ENCODE measurements around the gene CYP2A13. TPM values are rescaled to one million over a fixed set of nuclear protein-coding genes. Genes with fewer than 3 reads are reported as not detected.
"Not testable (repeated sequence)": the region's sequence is repeated elsewhere in the genome, so short reads cannot be mapped to it uniquely, and the experiment has no call there.

Gene CYP2A13, protein sequence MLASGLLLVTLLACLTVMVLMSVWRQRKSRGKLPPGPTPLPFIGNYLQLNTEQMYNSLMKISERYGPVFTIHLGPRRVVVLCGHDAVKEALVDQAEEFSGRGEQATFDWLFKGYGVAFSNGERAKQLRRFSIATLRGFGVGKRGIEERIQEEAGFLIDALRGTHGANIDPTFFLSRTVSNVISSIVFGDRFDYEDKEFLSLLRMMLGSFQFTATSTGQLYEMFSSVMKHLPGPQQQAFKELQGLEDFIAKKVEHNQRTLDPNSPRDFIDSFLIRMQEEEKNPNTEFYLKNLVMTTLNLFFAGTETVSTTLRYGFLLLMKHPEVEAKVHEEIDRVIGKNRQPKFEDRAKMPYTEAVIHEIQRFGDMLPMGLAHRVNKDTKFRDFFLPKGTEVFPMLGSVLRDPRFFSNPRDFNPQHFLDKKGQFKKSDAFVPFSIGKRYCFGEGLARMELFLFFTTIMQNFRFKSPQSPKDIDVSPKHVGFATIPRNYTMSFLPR
- not detected in 2 replicates for total RNA-seq

DNA sequence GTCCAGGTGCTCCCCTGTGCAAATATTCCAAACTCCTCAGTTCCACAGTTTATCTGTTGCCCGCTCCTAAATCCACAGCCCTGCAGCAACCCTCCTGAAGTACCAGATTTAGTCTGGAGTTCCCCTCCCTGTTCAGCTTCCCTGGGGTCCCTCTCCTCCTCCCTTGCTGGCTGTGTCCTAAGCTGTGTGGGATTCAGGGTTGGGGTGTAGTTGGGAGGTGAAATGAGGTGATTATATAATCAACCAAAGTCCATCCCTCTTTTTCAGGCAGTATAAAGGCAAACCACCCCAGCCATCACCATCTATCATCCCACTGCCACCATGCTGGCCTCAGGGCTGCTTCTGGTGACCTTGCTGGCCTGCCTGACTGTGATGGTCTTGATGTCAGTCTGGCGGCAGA is at the start of gene CYP2A13:
CYP2A13 (plus strand) TSS at position 301 of the 400 bp plus-strand sequence; CDS start at position 322, 21 bp downstream.
- no peak for DNase-seq (ENCODE audit: low read depth in 2 of 2)

DNA sequence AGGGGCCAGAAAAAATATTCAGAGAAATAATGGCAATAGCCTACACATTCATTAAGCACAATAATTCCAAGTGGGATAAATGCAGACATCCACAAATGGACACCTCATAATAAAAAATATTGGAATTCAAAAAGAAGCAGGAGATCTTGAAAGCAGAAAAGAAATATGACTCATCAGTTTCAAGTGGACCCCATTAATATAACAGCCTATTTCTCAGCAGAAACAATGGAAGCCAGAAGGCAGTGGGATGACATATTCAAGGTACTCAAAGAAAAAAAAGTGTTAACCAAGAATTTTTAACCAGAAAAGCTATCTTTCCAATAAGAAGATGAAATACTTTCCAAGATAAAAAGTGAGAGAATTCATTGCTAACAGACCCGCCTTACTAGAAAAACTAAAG is 48.4 kb upstream of the CYP2A13 start:
- DNase-seq (ENCODE audit: low read depth in 2 of 2) = no peak

DNA sequence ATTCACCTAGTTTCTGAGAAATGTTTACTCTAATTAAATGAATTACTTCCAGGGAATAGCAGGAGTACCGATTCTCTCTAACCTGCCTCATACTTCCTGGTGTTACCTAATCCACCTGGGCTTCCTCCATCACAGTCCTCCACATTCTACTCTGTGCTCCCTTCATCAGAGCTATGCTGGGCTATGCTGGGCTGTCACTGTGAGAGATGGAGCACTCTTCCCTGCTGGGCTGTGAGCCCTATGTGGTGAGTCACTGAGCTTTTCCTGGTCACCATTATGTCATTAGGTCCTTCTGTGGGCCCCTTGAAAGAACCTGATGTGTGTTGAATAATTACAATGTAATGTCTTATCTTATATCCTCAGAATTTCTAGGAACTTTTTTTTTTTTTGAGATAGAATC is 43.2 kb upstream of the CYP2A13 start:
- peak in 1 of 2 donors; percentile 7 for DNase-seq (ENCODE audit: low read depth in 2 of 2)

DNA sequence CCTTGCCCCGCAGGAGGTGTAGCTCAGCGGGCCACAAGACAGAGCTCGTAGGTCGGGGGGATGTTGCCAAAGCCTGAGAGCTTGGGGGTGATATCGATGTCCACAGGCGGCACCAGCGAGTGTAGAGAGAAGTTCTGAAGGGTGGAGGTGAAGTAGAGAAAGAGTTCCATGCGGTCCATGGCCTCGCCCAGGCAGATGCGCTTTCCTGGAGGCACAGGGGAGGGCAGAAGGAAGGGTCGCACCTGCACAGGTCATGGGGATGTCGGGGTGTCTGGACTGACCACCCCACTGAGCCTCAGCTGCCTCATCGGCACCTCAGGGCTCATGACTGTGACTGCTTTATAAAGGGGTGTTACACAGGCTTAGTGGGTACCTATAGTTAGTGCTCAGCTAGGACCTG is 37.8 kb upstream of the CYP2A13 start:
- DNase-seq (ENCODE audit: low read depth in 2 of 2) = no peak

DNA sequence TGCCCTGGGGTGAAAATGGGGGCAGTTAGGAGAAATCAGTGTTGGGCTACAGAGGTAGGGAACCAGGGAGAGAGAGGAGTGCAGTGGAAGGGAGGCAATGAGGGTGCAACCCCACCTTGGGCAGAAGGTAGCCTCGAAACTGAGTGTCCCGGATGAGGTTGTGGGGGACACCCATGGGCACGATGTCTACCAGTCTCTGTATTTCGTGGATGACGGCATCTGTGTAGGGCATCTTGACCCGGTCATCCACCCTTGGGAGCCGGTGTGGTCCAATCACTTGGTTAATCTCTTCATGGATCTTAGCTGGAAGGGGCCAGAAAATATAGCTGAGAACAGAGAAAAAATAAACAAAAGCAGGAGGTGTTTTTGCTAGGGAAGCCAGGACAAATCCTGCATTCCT is 36.1 kb upstream of the CYP2A13 start:
- DNase-seq (ENCODE audit: low read depth in 2 of 2) = not testable (repeated sequence)

DNA sequence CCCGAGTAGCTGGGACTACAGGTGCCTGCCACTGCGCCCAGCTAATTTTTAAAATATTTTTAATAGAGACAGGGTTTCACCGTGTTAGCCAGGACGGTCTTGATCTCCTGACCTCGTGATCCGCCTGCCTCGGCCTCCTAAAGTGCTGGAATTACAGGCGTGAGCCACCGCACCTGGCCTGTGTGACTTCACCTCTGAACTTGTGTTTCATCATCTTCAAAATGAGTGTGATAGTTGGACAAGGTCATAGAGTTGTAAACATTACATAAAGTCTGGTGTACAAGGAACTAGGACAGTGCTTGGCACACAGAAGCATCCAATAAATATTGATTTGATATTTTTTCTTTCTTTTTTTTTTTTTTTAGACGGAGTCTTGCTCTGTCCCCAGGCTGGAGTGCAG is 34.9 kb upstream of the CYP2A13 start:
- DNase-seq (ENCODE audit: low read depth in 2 of 2) = not testable (repeated sequence)

DNA sequence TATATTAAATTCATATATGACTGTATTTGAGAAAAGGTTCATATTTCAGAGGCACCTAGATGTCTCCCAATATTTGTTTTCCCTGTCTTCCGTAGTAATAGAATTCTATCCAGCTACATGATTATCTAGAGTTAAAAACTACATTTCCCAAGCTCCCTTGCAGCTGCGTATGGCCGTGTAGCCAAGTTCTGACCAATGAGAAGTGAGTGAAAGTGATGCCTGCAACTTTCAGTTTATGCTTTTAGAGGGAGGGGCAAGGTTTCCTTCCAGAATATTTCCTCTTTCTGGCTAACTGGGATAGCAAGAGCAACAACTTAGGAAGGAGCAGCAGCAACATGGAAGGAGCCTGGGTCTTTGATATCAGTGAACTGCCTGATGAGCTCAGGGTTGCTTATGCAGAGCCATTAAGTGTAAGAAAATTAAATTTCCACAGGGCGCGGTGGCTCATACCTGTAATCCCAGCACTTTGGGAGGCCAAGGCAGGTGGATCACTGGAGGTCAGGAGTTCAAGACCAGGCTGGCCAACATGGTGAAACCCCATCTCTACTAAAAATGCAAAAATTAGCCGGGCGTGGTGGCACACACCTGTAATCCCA is 23.2 kb upstream of the CYP2A13 start:
- DNase-seq (ENCODE audit: low read depth in 2 of 2) = peak; percentile 50 to 60

DNA sequence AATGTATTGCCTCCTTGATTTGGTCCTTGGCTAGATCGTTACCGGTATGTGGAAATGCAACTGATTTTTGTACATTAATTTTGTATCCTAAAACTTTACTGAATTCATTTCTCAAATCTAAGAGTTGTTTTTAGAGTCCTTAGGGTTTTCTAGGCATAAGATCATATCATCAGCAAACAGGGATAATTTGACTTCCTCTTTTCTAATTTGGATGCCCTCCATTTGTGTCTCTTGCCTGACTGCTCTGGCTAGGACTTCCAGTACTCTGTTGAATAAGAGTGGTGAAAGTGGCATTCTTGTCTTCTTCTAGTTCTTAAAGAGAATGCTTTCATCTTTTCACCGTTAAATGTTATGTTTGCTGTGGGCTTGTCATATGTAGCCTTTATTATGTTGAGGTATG is 12.0 kb upstream of the CYP2A13 start:
- no peak for DNase-seq (ENCODE audit: low read depth in 2 of 2)

DNA sequence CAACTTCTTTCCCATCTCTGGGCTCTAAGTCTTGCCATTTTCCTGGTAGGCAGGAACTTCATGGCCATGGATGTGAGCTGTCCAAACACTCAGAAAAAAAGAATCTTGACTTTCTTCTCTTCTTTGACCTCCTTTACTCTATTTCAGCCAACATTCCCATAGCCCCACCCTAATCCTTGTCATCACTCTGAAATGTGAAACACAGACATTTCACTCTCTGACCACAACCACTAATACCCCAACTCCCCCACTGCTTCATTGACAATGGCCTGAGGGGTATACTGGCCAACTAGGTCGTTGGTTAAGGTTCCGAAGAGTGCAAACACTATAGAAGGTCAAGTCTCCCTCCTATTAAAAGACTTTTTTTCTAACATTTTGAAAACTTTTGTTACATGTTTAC is 4.7 kb upstream of the CYP2A13 start:
- DNase-seq (ENCODE audit: low read depth in 2 of 2) = no peak

DNA sequence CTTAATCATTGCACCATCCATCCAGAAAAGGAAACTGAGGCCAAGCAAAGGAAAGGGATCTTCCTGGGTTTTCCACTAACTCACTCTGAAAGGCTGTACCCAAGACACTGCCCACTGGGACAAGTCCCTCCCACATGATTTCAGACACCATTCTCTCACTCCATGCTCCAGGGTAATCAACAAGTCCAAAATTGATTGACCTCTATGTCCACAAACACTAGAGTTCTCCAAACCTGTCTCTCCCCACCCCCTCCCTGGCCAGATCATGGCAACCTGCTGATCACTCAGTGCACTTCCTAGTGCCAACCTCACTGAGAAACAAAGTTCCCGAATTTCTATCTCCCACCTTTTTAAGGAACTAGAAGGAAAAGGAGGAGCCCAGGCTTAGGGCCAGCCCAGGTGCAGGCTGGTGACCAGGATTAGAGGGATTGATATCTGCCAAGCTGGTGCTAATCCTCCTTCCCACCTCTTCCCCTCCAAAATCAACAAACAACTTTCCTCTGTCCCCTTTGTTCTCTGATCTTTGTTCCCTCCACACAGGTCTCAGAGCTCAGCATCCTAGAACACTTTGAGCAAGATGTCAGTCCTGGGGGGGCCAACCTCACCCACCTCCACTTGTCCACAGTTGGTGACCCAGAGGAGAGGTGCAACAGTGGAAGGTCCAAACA is 2.4 kb upstream of the CYP2A13 start:
- no peak for DNase-seq (ENCODE audit: low read depth in 2 of 2)

DNA sequence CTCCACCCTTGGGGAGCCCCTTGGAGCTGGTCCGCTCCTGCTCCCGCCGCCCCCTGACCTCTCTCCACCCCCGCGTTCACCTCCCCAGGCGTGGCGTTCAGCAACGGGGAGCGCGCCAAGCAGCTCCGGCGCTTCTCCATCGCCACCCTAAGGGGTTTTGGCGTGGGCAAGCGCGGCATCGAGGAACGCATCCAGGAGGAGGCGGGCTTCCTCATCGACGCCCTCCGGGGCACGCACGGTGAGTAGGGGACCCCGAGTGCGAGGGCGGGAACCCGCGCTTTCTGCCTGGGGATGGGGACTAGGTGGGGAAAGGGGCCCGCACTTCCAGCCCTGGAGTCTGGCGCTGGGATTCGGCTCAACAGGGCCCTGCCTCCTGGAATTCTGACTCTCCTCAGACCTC is 1.7 kb downstream of the CYP2A13 start:
- DNase-seq (ENCODE audit: low read depth in 2 of 2) = no peak

DNA sequence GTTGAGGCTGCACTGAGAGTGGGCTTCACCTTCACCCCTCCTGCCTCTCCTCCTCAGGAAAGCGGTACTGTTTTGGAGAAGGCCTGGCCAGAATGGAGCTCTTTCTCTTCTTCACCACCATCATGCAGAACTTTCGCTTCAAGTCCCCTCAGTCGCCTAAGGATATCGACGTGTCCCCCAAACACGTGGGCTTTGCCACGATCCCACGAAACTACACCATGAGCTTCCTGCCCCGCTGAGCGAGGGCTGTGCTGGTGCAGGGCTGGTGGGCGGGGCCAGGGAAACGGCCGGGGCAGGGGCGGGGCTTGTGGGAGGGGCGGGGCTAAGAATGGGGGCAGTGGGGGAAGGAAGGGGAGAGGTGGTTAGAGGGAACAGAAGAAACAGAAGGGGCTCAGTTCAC is 7.5 kb downstream of the CYP2A13 start:
- no peak for DNase-seq (ENCODE audit: low read depth in 2 of 2)

DNA sequence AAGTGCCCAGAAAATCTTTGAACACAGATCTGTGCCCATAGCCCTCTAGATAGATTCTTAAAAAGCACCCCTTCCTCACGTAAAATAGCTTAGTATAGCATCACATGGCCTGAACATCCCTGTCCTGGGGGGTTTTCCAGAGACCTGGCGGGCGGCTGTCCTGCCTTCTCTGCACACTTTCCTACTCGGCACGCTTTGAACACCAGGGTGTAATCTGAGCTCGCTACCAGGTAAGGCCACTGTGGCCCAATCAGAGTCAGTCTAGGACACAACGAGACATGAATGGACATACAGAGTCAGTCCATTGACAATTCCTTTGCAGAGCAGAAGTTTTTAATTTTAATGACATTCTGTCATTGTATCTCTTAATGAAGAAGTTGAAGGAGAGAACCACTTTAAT is 8.1 kb downstream of the CYP2A13 start:
- DNase-seq (ENCODE audit: low read depth in 2 of 2) = no peak

DNA sequence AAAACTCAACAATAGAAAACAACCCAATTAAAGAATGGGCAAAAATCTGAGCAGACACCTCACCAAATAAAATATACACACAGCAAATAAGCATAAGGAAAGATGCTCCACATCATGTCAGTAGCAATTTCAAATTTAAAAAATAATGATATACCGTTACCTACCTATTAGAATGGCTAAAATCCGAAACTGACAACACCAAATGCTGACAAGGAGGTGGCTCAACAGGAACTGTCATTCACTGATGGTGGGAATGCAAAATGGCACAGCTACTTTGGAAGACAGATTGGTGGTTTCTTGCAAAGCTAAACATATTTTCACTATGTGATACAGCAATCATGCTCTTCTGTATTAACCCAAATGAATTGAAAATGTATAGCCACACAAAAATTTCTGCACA is 9.1 kb downstream of the CYP2A13 start:
- no peak for DNase-seq (ENCODE audit: low read depth in 2 of 2)

DNA sequence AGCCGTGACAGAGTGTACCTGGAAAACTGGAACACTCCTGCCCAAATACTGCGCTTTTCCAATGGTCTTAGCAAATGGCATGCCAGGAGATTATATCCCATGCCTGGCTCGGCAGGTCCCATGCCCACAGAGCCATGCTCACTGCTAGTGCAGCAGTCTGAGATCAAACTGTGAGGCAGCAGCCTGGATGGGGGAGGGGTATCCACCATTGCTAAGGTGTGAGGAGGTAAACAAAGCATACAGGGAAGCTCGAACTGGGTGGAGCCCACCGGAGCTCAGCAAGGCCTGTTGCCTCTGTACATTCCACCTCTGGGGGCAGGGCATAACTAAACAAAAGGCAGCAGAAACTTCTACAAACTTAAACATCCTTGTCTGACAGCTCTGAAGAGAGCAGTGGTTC is 10.5 kb downstream of the CYP2A13 start:
- DNase-seq (ENCODE audit: low read depth in 2 of 2) = no peak

DNA sequence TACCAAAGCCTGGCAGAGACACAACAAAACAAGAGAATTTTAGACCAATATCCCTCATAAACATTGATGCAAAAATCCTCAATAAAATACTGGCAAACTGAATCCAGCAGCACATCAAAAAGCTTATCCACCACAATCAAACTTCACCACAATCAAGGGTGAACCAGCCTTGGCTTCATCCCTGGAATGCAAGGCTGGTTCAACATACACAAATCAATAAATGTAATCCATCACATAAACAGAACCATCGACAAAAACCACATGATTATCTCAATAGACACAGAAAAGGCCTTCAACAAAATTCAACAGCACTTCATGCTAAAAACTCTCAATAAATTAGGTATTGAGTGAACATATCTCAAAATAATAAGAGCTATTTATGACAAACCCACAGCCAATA is 14.0 kb downstream of the CYP2A13 start:
- not testable (repeated sequence) for DNase-seq (ENCODE audit: low read depth in 2 of 2)

DNA sequence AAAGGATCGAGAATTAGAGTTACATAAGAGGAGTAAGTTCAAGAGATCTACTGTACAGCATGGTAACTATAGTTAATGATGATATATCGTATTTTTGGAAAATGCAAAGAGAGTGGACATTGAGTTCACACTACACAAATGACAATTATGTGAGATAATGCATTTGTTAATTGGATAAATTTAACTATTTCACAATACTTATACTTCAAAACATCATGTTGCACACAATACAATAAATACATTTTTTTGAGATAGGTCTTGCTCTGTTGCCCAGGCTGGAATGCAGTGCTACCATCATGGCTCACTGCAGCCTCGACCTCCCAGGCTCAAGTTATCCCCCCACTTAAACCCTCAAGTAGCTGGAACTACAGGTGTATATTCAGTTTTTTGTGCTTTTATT is 17.9 kb downstream of the CYP2A13 start:
- DNase-seq (ENCODE audit: low read depth in 2 of 2) = no peak

DNA sequence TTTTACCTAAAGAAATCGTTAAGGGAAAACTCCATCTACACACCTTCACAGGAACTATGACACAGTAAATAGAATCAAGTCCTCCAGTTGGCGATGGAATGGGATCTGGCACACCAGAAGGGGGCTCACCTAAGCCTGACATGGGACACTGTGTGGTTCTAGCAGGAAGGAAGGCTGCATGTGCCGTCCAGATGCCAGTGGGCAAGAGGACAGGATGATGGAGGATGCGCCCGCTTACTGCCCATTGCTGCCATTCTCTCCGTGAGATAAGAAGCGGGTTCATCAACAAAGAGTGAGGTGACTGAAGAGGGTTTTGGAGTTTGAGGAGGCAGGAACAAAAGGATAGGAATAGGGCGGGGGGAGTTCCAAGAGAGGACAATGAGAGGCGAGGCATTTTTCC is 23.0 kb downstream of the CYP2A13 start:
- DNase-seq (ENCODE audit: low read depth in 2 of 2) = no peak

DNA sequence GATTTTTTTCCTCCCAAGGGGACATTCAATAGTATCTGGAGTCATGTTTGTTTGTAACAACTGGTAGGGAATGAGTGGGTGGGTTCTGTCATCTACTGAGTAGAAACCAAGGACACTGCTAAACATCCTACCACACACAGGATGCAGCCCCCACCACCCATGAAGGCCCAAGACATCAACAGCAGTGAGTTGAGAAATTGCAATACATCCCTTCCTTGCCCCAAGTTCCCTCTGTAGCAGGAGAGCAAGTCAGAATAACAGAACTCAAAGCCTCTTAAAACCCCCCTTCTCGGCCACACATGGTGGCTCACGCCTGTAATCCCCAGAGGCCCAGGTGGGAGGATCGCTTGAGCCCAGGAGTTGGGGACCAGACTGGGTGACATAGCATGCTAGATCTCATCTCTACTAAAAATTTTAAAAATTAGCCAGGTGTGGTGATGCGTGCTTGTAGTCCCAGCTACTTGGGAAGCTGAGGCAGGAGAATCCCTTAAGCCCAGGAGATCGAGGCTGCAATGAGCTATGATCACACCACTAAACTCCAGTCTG is 23.6 kb downstream of the CYP2A13 start:
- DNase-seq (ENCODE audit: low read depth in 2 of 2) = no peak

DNA sequence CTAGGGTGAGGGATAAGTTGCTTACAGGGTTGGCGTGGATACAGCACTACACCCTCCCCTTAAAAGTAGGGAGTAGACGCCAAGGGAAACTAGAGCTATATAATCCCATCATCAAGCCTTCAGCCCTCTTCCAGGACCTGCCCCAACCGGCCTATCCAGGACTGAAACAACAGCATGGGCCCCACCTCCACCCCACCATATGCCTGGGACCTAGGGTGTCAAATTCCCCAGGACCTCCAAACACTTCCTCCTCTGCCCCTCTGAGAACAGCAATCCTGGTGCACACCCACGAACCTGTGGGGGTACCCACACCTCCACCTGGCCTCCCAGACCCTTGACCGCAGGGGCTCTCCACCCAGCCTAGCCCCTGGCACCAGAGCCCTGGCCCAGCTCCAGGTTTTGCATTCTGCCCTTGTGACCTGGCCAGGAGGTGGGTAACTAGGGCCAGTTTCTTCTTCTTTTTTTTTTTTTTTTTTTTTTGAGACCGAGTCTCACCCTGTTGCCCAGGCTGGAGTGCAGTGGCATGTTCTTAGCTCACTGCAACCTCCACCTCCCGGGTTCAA is 24.6 kb downstream of the CYP2A13 start:
- no peak for DNase-seq (ENCODE audit: low read depth in 2 of 2)

DNA sequence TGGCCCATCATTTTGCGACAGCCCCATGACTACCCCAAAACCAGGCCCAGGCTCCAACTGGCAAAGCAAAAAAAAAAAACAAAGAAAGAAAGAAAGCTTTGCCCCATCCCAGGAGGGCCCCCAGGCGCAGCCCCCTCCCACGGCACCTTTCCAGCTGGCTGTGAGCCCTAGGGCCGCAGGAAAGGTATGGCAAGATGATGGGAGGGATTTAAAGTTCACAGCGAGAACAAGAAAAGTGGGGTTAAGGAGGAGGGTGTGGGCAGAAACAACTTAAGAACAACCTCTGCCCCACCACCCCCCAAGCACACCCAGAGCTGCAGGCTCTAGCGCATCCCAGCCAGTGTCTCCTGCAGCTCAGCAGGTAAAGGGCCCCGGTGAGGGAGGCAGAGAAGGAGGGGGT is 25.9 kb downstream of the CYP2A13 start, which contains the start of gene CYP2F1:
CYP2F1 (plus strand) TSS at position 301 of the 400 bp plus-strand sequence. CDS start 1,757 bp downstream, outside the sequence.
- no peak for DNase-seq (ENCODE audit: low read depth in 2 of 2)

DNA sequence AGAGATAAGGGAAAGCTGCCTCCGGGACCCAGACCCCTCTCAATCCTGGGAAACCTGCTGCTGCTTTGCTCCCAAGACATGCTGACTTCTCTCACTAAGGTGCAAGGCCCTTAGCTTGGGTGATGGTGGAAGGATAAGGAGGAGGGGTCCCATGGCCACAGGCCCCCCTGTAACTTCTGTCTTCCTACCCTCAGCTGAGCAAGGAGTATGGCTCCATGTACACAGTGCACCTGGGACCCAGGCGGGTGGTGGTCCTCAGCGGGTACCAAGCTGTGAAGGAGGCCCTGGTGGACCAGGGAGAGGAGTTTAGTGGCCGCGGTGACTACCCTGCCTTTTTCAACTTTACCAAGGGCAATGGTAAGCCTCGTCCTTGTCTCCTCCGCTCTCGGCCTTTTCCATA is 28.0 kb downstream of the CYP2A13 start:
- DNase-seq (ENCODE audit: low read depth in 2 of 2) = no peak
